Activated CD4-positive, alpha-beta T cell treated with anti-CD3 and anti-CD28 coated beads, Interleukin-2, amount 50 U/mL, for 24 hours (primary cell): ENCODE results near the gene TNNC2.

Experiments used
- DNase-seq, 2 donors: peaks; one replicate each; pipeline ENCODE4 v3.0.0-alpha.2; 2020; ENCODE audit warnings: low read depth in 1 of 2, low spot score in 1 of 2

The TNNC2 gene

GRCh38 chr20:45788351-45788750 lies 38.8 kb downstream of the TNNC2 start:
- no peak for DNase-seq

- DNase-seq: no peak
Measured at GRCh38 chr20:45783656-45784294, 43.3 kb downstream of the TNNC2 start.

- DNase-seq: no peak
Measured at GRCh38 chr20:45782890-45783289, 44.2 kb downstream of the TNNC2 start.

- DNase-seq: no peak
Measured at GRCh38 chr20:45781391-45781931, 45.7 kb downstream of the TNNC2 start.

- DNase-seq: no peak
Measured at GRCh38 chr20:45780159-45780558, 47.0 kb downstream of the TNNC2 start.

- DNase-seq: no peak
Measured at GRCh38 chr20:45779011-45779915, 47.8 kb downstream of the TNNC2 start.

GRCh38 chr20:45776931-45777330 lies 50.2 kb downstream of the TNNC2 start:
- no peak for DNase-seq

GRCh38 chr20:45775411-45775810 lies 51.7 kb downstream of the TNNC2 start:
- no peak for DNase-seq

GRCh38 chr20:45774945-45775344 lies 52.2 kb downstream of the TNNC2 start:
- DNase-seq: no peak
